OCI-LY7 (cell line): ENCODE measurements around the gene CCDC83. TPM values are rescaled to one million over a fixed set of nuclear protein-coding genes. Genes with fewer than 3 reads are reported as not detected.

Experiments used
- BruUV-seq: library from RNA; stranded (reverse); fragments of 400-500 nt; replicated peaks from 2 replicates; lab custom pipeline; 2021; lab: Mats Ljungman, UMichigan
- CTCF ChIA-PET: fragments of 300-600 bp; sonication (Branson Sonifier 250); formaldehyde crosslinking; loops from one replicate; lab custom pipeline; 2022; ENCODE audit warnings: antibody characterized with exemption; ENCODE audit not compliant: unreplicated experiment; lab: Charles Lee
- POLR2A ChIA-PET: fragments of 300-600 bp; sonication (Branson Sonifier 250); formaldehyde crosslinking; loops from one replicate; lab custom pipeline; 2022; ENCODE audit warnings: antibody characterized with exemption; lab: Charles Lee
- DNase-seq: peaks from one replicate; pipeline ENCODE4 v3.0.0-alpha.2; 2015; ENCODE audit warnings: low spot score
- H2AFZ ChIP-seq: fragments of 200-600 bp; sonication (generic), shearing (Covaris generic); 2 replicates; pipeline ENCODE4 v1.6.1; 2014; ENCODE audit warnings: mild to moderate bottlenecking, antibody characterized with exemption, low read length, moderate library complexity
- H3K27ac ChIP-seq: fragments of 200-600 bp; sonication (generic); 2 replicates; pipeline ENCODE4 v1.5.1; 2014; ENCODE audit warnings: mixed run types, low read depth, mild to moderate bottlenecking, moderate library complexity, low read length, inconsistent platforms; ENCODE audit not compliant: poor library complexity, severe bottlenecking
- H3K36me3 ChIP-seq: fragments of 200-600 bp; sonication (generic); 2 replicates; pipeline ENCODE4 v1.6.1; 2014; ENCODE audit warnings: mild to moderate bottlenecking, antibody characterized with exemption, low read length, moderate library complexity, mixed read lengths; ENCODE audit not compliant: insufficient read depth
- H3K4me1 ChIP-seq: fragments of 200-600 bp; sonication (generic); 2 replicates; pipeline ENCODE4 v1.5.1; 2014; ENCODE audit warnings: mild to moderate bottlenecking, low read length; ENCODE audit not compliant: insufficient read depth, poor library complexity, severe bottlenecking
- H3K4me2 ChIP-seq: fragments of 200-600 bp; sonication (generic); 2 replicates; pipeline ENCODE4 v1.6.1; 2014; ENCODE audit warnings: mild to moderate bottlenecking, low read length
- H3K4me3 ChIP-seq: fragments of 200-600 bp; sonication (generic); 2 replicates; pipeline ENCODE4 v1.5.1; 2014; ENCODE audit warnings: mild to moderate bottlenecking, low read depth, low read length; ENCODE audit not compliant: poor library complexity, severe bottlenecking
- H3K79me2 ChIP-seq: fragments of 200-600 bp; sonication (generic); 2 replicates; pipeline ENCODE4 v1.6.1; 2016; ENCODE audit warnings: low read depth, mild to moderate bottlenecking, low read length, moderate library complexity, mixed read lengths; ENCODE audit not compliant: insufficient read depth
- H3K9me2 ChIP-seq: fragments of 200-600 bp; sonication (generic); 2 replicates; pipeline ENCODE4 v1.6.1; 2016; ENCODE audit warnings: mild to moderate bottlenecking, low read length, mixed read lengths; ENCODE audit not compliant: insufficient read depth
- H3K9me3 ChIP-seq: fragments of 200-600 bp; sonication (generic); 2 replicates; pipeline ENCODE4 v1.6.1; 2014; ENCODE audit warnings: mild to moderate bottlenecking, mixed run types, low read length, mixed read lengths
- H4K20me1 ChIP-seq: fragments of 200-600 bp; sonication (generic); 2 replicates; pipeline ENCODE4 v1.6.1; 2014; ENCODE audit warnings: mild to moderate bottlenecking, antibody characterized with exemption, low read length, moderate library complexity, mixed read lengths; ENCODE audit not compliant: insufficient read depth
- EZH2phosphoT487 ChIP-seq: fragments of 200-600 bp; sonication (generic); IDR thresholded peaks from 2 replicates; pipeline ENCODE4 v1.6.1; 2018; ENCODE audit warnings: low read depth, borderline replicate concordance, mild to moderate bottlenecking, mixed run types, antibody characterized with exemption, low read length, moderate library complexity, mixed read lengths
- intact Hi-C: fragments of 100-400 bp; cut with micrococcal nuclease; formaldehyde crosslinking; loops from one replicate; pipeline ENCODE4 v1.10.0; 2022; ENCODE audit not compliant: unreplicated experiment
- total RNA-seq, 2 experiments: library from RNA; depleted of rRNA in 1 of 2; stranded (reverse); fragments of >200 nt in 1 of 2; shearing (Covaris generic) in 1 of 2; gene quantifications; 2 replicates each; pipeline ENCODE4 v1.2.3, GENCODE V29; 2014 to 2022
- TF ChIP-seq, protein P1 (sequence below): fragments of 200-600 bp; sonication (generic); conservative IDR thresholded peaks from 2 replicates; pipeline ENCODE4 v1.5.1; 2014; ENCODE audit warnings: mild to moderate bottlenecking, antibody characterized with exemption, low read length, moderate library complexity, mixed read lengths

CCDC83 gene
- total RNA-seq, 2 experiments from 2014 or later = not detected

DNA sequence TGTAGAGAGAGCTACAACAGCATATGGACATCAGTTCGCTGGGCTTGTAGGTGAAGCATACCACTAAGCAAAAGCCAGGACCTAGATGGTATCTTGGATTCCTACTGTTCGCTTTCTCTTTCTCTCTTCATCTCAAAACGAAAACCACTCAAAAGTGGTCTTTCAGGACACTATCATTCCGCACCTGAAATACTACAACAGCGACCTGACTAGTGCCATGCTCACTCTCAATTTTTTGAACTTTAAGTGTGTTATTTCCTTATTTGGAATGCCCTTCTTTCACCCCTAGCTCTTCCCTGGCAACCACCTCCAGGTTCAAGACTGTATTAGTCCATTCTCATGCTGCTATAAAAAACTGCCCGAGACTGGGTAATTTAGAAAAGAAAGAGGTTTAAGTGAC lies 59.2 kb downstream of the CCDC83 start:
- no peak overlapping the region for H3K27ac ChIP-seq
- CTCF ChIA-PET = no interaction called here
- no peaks in the 10 kb centered on the region for H3K9me2 ChIP-seq
- POLR2A ChIA-PET = interaction anchor here (0.6 kb wide), 1 partner anchor 1934 kb away, joined by 3 read pairs; no protein-coding TSS in a partner anchor
- H2AFZ ChIP-seq = no peak overlapping the region
- H3K4me2 ChIP-seq = no peak overlapping the region
- H4K20me1 ChIP-seq = no peaks in the 10 kb centered on the region
- BruUV-seq = no TSS peak
- intact Hi-C loops = loop anchor here (2.0 kb wide), 1 partner anchor 14 kb away; no protein-coding TSS in a partner anchor
- H3K4me1 ChIP-seq = no peaks in the 10 kb centered on the region
- no peaks in the 10 kb centered on the region for H3K36me3 ChIP-seq
- H3K79me2 ChIP-seq = no peaks in the 10 kb centered on the region
- no peaks in the 10 kb centered on the region for H3K9me3 ChIP-seq
- TF ChIP-seq, protein P1, sequence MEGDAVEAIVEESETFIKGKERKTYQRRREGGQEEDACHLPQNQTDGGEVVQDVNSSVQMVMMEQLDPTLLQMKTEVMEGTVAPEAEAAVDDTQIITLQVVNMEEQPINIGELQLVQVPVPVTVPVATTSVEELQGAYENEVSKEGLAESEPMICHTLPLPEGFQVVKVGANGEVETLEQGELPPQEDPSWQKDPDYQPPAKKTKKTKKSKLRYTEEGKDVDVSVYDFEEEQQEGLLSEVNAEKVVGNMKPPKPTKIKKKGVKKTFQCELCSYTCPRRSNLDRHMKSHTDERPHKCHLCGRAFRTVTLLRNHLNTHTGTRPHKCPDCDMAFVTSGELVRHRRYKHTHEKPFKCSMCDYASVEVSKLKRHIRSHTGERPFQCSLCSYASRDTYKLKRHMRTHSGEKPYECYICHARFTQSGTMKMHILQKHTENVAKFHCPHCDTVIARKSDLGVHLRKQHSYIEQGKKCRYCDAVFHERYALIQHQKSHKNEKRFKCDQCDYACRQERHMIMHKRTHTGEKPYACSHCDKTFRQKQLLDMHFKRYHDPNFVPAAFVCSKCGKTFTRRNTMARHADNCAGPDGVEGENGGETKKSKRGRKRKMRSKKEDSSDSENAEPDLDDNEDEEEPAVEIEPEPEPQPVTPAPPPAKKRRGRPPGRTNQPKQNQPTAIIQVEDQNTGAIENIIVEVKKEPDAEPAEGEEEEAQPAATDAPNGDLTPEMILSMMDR = no peak
- TF ChIP-seq EZH2phosphoT487 = no peak
- no peak for DNase-seq
- H3K4me3 ChIP-seq = no peak overlapping the region

DNA sequence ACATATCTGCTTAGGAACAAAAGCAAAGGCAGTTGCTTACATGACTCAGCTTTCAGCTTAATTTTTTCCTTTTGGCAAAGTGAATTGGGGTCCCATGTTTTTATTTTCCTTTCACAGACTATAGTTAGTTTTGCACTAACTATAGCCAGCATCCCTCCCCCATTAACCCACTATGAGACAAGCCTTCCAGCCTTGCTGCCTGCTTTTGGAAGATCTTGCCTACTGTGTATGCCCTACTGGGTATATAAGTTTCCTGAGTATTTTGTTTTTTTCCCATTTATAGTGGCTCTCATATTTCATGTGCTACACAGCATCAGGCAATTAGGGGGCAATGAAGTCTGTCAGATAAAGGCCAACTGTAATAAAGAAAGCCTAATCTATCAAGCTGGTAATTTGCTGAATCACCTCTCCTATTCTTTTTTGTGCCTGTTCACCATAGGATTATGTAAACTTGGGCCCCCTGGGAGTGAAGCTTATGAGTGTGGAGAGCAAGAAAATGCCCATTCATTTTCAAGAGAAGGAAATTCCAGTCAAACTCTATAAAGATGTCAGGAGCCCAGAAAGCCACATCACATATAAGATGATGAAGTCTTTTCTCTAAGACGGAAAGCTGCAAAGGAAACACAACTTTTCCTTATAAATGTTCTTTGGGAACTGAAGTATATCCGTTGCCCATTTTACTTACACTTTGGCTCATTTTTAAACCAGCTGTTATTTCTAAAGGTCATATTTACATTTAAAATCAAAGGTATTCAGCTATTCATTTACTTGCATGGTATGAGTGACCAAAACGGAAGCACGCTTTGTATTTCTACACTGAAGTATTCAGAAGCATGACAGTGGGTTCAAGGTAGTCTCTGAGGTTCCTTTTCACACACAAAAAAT lies 64.0 kb downstream of the CCDC83 start:
- POLR2A ChIA-PET = interaction anchor here (0.5 to 1.0 kb wide), 4 partner anchors 12 to 79 kb away, joined by 3 to 4 read pairs (median 3); no protein-coding TSS in a partner anchor
- no peaks in the 10 kb centered on the region for H3K79me2 ChIP-seq
- no peak for DNase-seq
- no peaks in the 10 kb centered on the region for H3K9me2 ChIP-seq
- no peaks in the 10 kb centered on the region for H3K4me1 ChIP-seq
- intact Hi-C loops = no loop called here
- H2AFZ ChIP-seq = no peak overlapping the region
- CTCF ChIA-PET = no interaction called here
- no peak overlapping the region for H3K4me3 ChIP-seq
- no TSS peak for BruUV-seq
- no peak overlapping the region for H3K27ac ChIP-seq
- no peak for TF ChIP-seq EZH2phosphoT487
- TF ChIP-seq, protein P1 = no peak
- H3K36me3 ChIP-seq = no peaks in the 10 kb centered on the region
- H3K4me2 ChIP-seq = no peak overlapping the region
- H3K9me3 ChIP-seq = no peaks in the 10 kb centered on the region
- no peaks in the 10 kb centered on the region for H4K20me1 ChIP-seq

DNA sequence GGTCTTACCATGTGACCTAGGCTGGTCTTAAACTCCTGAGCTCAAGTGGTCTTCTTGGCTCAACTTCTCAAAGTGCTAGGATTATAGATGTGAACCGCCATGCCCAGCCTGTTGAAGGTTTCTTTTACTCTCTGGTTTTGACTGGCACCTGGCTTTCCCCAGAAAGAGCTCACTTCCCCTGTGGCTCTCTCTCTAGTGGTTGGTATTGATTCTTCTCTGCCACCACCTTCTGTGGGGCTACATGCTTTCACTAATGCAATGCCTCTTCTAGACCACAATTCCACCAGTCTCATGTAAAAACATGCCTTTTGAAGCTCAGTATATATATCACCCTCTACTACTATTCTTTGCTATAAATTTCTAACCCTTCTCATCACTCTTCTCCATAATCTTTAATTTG lies 67.2 kb downstream of the CCDC83 start:
- BruUV-seq = no TSS peak
- Histone ChIP-seq H3K9me2 (no peaks in the 10 kb centered on the region), H3K9me3 (no peaks in the 10 kb centered on the region), H3K4me3 (no peak overlapping the region), H2AFZ (no peak overlapping the region), H4K20me1 (no peaks in the 10 kb centered on the region), H3K4me1 (no peaks in the 10 kb centered on the region), H3K27ac (no peak overlapping the region), H3K36me3 (no peaks in the 10 kb centered on the region), H3K4me2 (no peak overlapping the region), H3K79me2 (no peaks in the 10 kb centered on the region)
- ChIA-PET POLR2A (interaction anchor here (0.6 to 1.4 kb wide), 3 partner anchors 16 to 1516 kb away, joined by 3 to 4 read pairs (median 3); no protein-coding TSS in a partner anchor), CTCF (no interaction called here)
- TF ChIP-seq, protein P1 = no peak
- TF ChIP-seq EZH2phosphoT487 = no peak
- intact Hi-C loops = no loop called here
- DNase-seq = no peak
